Fibroblast of skin of back (primary cell): ENCODE measurements around the gene RGS6. TPM values are rescaled to one million over a fixed set of nuclear protein-coding genes. Genes with fewer than 3 reads are reported as not detected.
A peak's percentile ranks its signal among the peaks of the same experiment; 100 is the strongest.
"Not testable (repeated sequence)": the region's sequence is repeated elsewhere in the genome, so short reads cannot be mapped to it uniquely, and the experiment has no call there.

Source experiments
- DNase-seq: peaks from one replicate; pipeline ENCODE4 v3.0.0-alpha.2; 2013
- polyA plus RNA-seq, 2 experiments: library from polyadenylated mRNA; unstranded; fragments of 120-200 nt; gene quantifications; one replicate each; pipeline ENCODE4 v1.2.1, GENCODE V29; 2013; ENCODE audit not compliant: insufficient read length in 2 of 2

Gene RGS6
- polyA plus RNA-seq (2013, experiment 1 of 2; ENCODE audit: insufficient read length), result not detected
- not detected for polyA plus RNA-seq (2013, experiment 2 of 2; ENCODE audit: insufficient read length)

GRCh38 chr14:71932229-71932981, at the start of gene RGS6:
TSS of gene RGS6 (plus strand) at chr14:71932429.
- peak; percentile 3 for DNase-seq

GRCh38 chr14:71883094-71883493, 49.1 kb upstream of the RGS6 start:
- DNase-seq, result no peak

DNA sequence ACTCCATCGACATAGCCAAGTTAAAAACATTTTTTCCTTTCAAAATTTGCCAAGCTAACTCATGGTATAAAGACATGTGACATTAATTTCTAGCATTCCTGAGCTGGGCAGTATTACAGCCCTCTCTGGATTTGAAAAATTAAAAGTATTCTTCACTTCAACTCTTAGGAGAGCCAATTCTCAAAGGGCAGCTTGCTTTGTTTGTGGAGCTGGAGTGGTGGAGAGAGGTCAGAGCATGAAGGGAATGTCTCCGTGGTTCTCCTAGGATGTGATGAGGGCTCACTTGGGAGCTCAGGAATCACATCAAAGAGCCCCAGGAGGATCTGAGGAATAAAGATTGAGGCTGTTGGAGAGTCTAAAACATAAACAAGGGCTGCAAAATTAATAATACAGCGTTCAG, 46.9 kb upstream of the RGS6 start:
- no peak for DNase-seq

DNA sequence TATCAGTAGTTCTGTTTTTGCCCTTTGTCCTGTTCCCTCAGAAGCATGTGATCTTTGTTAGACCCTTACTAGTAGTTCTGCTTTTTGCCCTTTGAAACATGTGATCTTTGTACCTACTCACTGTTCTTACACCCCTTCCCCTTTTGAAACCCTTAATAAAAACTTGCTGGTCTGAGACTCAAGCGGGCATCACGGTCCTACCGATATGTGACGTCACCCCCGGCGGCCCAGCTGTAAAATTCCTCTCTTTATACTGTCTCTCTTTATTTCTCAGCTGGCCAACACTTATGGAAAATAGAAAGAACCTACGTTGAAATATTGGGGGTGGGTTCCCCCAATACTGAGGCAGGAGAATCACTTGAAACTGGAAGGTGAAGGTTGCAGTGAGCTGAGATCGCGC, 44.4 kb upstream of the RGS6 start:
- not testable (repeated sequence) for DNase-seq

GRCh38 chr14:71890541-71890940, 41.7 kb upstream of the RGS6 start:
- DNase-seq, result no peak

DNA sequence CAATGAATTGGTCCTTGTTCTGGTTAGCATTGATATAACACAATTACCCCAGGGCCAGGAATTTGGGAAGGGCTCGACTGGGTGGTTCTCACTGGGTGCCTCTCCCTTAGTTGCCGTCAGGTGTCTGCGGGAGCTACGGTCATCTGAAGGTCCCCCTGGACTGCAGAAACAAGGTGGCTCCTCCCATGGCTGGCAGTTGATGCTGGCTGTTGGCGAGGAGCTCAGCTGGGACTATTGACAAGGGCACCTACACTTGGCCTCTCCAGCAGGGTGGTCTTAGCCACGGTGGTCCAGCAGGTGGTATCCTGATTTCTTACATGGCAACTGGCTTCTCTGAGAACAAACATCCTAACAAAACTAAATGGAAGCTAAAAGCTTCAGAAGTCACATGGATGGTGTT, 41.0 kb upstream of the RGS6 start:
- no peak for DNase-seq

DNA sequence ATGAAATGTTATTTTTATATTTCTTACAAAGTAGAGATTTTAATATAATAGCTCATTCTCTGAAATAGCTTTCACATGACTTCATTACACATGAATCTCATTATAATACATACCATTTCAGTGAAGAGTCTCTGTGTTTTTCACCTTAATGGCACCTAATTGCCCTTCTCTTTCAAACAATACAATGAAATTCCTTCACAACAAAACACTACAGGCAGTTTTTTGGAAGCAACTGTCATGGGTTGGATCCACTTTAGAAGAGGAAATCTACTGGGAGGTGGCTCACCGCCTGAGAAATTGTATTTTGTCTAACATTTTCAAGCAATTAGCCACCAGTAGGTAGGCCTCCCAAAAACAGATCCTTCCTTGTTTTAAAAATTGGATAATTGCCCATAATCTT, 40.3 kb upstream of the RGS6 start:
- DNase-seq, result no peak

DNA sequence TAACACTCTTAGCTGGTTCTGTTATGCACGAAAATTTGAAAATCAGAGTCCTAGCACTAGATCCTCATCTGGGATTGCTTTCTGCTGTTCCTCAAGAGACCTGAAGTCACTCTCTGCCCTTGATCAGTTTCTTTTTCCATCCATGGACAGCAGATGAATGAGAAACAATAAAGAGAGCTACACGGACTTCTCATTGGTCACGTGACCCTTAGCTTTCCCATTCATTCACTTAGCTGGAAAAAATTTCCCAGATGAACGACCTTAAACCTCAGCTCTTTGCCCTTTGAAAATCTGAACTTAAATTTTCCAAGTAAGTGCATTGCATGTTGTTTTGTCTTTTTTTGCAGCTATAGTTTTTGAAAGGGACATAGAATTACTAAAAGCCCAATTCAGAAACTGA, 27.2 kb upstream of the RGS6 start:
- no peak for DNase-seq

DNA sequence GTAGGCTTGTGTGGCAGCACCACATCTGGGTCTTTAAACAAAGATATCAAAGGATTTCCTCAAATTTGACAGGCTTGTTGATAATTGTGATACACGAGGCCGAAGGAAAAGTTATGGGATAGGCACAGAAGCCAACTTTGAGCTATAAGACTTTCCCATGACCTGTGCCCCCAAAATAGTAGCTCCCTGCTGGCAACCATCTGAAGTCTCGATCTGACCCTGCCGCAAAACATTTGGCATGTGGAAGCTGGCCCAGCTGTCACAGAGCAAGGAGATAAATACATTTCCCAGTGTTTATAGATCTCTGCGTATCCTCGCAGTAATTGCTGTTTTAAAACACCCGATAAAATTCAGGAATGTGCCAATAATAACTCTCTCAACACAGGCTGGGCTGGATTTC, 26.4 kb upstream of the RGS6 start:
- DNase-seq, result no peak

- no peak for DNase-seq
Observed at GRCh38 chr14:71907793-71908515, 24.3 kb upstream of the RGS6 start.

GRCh38 chr14:71911669-71912068, 20.6 kb upstream of the RGS6 start:
- DNase-seq, result no peak

- no peak for DNase-seq
Observed at GRCh38 chr14:71913342-71913741, 18.9 kb upstream of the RGS6 start.

DNA sequence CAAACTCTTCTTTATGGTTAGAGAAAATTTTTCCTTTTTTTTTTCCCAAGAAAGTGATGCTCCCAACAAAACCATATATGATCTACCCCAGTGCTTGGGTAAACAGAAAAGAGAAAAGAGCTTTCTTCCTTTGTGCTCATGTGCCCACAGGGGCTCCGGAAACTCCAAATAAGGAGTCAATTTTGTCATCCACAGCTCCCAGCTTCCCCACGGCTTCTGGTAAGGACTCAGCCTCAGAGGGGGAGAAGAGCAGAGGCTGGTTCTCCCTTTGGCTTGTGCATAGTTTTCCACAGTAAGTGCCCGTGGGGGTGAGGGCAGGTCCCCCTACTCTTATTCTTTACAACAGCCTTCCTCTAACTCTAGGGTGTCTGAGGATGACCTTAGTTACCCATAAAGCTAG, 13.3 kb upstream of the RGS6 start:
- DNase-seq, result peak; percentile 19

DNA sequence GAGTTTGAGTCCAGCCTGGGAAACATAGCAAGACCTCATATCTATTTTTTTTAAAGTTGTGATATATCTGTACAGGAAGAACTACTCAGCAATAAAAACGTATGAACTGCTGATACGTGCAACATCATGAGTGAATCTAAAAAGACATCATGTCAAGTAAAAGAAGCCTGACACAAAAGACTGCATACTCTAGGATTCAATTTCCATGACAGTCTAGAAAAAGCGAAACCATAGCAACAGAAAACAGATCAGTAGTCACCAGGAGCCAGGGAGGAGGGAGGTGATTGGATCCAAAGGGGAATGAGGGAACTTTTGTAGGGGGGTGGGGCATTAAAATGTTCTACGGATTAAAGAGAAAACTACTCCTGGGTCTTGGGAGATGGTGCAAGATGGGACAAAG, 8.7 kb upstream of the RGS6 start:
- DNase-seq, result no peak

- no peak for DNase-seq
Observed at GRCh38 chr14:71931492-71932228, 569 bp upstream of the RGS6 start.

DNA sequence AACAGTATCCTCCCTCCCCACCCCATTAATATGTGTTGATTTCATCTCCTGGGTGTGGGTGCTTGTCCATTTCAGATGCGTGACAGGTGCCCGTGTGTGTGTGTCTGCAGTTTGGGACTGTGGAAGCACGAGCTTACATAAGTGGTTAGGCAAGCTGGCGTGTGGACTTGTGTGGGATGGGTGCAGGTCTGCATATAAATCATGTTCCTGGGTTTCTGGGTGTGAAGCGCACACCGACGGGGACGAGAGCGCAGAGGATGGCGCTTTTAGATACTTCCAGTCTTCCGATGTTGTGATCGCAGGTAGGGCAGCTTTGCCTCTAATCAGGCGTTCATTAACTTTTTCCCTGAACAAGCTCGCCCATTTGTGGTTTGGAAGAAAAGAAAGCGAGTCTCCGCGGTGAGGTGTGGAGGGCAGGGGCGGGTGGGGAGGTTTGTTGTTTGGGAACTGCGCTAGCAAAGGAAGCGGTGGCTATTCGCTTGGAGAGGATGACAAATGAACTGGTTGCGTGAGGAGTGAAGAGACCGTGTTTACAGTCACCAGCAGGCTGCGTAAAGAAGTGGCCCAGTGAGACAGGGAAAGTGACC, 865 bp downstream of the RGS6 start:
- peak; percentile 2 for DNase-seq

GRCh38 chr14:71938273-71938672, 6.0 kb downstream of the RGS6 start:
- not testable (repeated sequence) for DNase-seq

DNA sequence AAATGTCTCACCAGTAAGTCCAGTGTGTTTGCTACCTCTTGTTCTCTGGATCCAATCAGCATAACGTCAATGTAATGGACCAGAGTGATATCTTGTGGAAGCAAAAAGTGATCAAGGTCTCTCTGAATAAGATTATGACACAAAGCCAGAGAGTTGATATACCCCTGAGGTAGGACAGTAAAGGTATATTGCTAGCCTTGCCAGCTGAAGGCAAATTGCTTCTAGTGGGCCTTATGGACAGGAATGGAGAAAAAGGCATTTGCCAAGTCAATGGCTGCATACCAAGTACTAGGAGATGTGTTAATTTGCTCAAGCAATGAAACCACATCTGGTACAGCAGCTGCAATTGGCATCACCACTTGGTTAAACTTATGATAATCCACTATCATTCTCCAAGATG, 7.1 kb downstream of the RGS6 start:
- DNase-seq, result not testable (repeated sequence)

DNA sequence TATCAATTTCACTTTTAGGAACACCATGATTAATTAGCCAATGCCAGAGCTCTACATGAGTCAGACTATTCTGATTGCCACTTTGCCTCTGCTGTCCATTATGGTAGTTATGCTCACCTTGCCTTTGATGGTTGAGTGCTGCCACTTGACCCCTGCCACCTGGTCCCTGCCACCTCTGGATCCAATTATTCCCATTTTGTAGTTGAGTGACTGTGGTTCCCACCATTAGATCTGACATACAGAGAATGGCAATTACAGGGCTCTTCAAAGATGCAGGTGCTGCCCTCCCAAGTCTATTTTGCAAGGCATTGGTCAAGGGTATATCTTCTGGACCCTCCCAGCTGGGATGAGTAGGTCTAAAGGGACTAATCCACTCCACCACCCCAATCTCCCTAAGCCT, 8.3 kb downstream of the RGS6 start:
- not testable (repeated sequence) for DNase-seq

GRCh38 chr14:71941616-71942015, 9.4 kb downstream of the RGS6 start:
- not testable (repeated sequence) for DNase-seq

DNA sequence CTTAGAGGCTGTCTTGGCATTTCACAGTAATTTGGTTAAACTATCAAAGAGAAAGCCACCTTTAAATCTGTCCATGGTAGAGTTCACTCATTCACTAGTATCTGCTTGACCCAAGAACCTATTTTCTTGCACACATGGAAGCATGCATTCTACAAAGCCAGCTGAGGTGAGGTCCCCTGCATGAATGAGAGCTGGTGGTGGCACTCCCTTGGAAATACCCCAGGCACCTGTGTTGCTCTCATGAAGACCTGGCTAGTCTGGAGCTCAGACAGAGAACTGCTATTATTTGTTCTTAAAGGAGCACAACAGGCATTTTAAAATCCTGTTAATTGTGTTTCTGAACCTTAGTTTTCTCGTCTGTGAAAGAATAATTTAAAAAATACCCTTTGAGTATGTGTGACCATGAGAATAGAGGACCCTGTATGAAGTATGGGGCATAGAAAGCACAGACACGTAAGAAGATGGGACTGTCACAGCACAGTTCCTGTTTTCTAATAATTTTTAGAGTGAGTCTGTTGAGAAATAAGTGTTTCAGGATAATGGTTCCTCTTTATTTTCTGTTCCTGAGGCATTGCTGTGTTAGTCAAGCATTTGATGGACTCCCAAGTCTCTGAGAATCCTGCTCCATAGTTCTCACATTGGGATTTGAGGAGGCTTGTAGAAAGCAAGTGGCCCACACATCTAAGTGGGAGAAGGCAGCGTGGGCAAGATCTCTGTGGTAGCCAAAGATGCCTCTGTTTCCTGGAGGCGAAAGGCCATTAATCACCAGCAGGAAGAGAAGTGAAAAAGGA, 10.9 kb downstream of the RGS6 start:
- DNase-seq, result no peak

- DNase-seq, result no peak
Observed at GRCh38 chr14:71943695-71944018, 11.4 kb downstream of the RGS6 start.
